Stimulated activated CD8-positive, alpha-beta memory T cell treated with anti-CD3 and anti-CD28 coated beads, Interleukin-4, amount 100 ng/mL, for 4 hours (primary cell): ENCODE results near the gene SFXN4.

Source experiments
- DNase-seq, 2 donors: peaks; one replicate each; pipeline ENCODE4 v3.0.0-alpha.2; 2020; ENCODE audit warnings: low read depth in 2 of 2, low spot score in 1 of 2

Gene SFXN4

GRCh38 chr10:119165171-119166117, at the start of gene SFXN4:
Gene SFXN4, minus strand, starts transcription at chr10:119165714. Its CDS starts 67 bp downstream, at chr10:119165647.
- peak; percentile 39 to 57 for DNase-seq

- no peak for DNase-seq
Observed at GRCh38 chr10:119211625-119212441, 46.3 kb upstream of the SFXN4 start.

GRCh38 chr10:119211176-119211575, 45.7 kb upstream of the SFXN4 start:
- DNase-seq: no peak

GRCh38 chr10:119210633-119211032, 45.1 kb upstream of the SFXN4 start:
- DNase-seq: no peak

GRCh38 chr10:119209736-119210355, 44.3 kb upstream of the SFXN4 start:
- no peak for DNase-seq

GRCh38 chr10:119209035-119209735, 43.7 kb upstream of the SFXN4 start:
- DNase-seq: no peak

- no peak for DNase-seq
Observed at GRCh38 chr10:119208553-119208940, 43.0 kb upstream of the SFXN4 start.

- no peak for DNase-seq
Observed at GRCh38 chr10:119207713-119208552, 42.4 kb upstream of the SFXN4 start.

GRCh38 chr10:119207366-119207666, 41.8 kb upstream of the SFXN4 start, which contains the start of gene GRK5:
Gene GRK5, plus strand, starts transcription at chr10:119207571. Its CDS starts 347 bp downstream, at chr10:119207918.
- peak; percentile 79 to 91 for DNase-seq

GRCh38 chr10:119206603-119207365, 41.3 kb upstream of the SFXN4 start:
- peak; percentile 45 to 50 for DNase-seq

- no peak for DNase-seq
Observed at GRCh38 chr10:119205894-119206602, 40.5 kb upstream of the SFXN4 start.

GRCh38 chr10:119203006-119203405, 37.5 kb upstream of the SFXN4 start:
- DNase-seq: no peak

GRCh38 chr10:119201233-119201632, 35.7 kb upstream of the SFXN4 start:
- no peak for DNase-seq

GRCh38 chr10:119199231-119199992, 33.9 kb upstream of the SFXN4 start:
- no peak for DNase-seq

- no peak for DNase-seq
Observed at GRCh38 chr10:119198438-119198837, 32.9 kb upstream of the SFXN4 start.

- no peak for DNase-seq
Observed at GRCh38 chr10:119197921-119198320, 32.4 kb upstream of the SFXN4 start.

GRCh38 chr10:119191881-119192280, 26.4 kb upstream of the SFXN4 start:
- no peak for DNase-seq
